ENCODE data around the gene SEL1L3. TPM values are rescaled to one million over a fixed set of nuclear protein-coding genes. Genes with fewer than 3 reads are reported as not detected.

The SEL1L3 gene
- polyA plus RNA-seq, 2 donors: 0.71 to 2.3 TPM

- Histone ChIP-seq H3K36me3 (ENCODE audit: control insufficient read depth in 2 of 2, insufficient read depth in 2 of 2, low read length in 1 of 2) (no peaks in the 10 kb centered on the region), H3K9me3 (ENCODE audit: control insufficient read depth in 2 of 2, insufficient read depth in 1 of 2, low read depth in 1 of 2, low read length in 1 of 2) (no peaks in the 10 kb centered on the region), H3K27me3 (ENCODE audit: control insufficient read depth in 1 of 2, insufficient read depth in 2 of 2, low read length in 2 of 2) (no peaks in the 10 kb centered on the region), H3K4me3 (ENCODE audit: low read depth in 1 of 2, low read length in 2 of 2) (no peak overlapping the region), H3K27ac (ENCODE audit: low read depth in 2 of 2, low read length in 1 of 2) (no peak overlapping the region), H3K4me1 (ENCODE audit: control insufficient read depth in 2 of 2, insufficient read depth in 2 of 2, low read length in 1 of 2) (no peaks in the 10 kb centered on the region)
- WGBS, 2 donors: 70 to 72% methylated on average over 7 of the region's 7 CpGs
Measured at GRCh38 chr4:25879991-25880651, 17.3 kb upstream of the SEL1L3 start.

- Histone ChIP-seq H3K9me3 (ENCODE audit: control insufficient read depth in 2 of 2, insufficient read depth in 1 of 2, low read depth in 1 of 2, low read length in 1 of 2) (no peaks in the 10 kb centered on the region), H3K27me3 (ENCODE audit: control insufficient read depth in 1 of 2, insufficient read depth in 2 of 2, low read length in 2 of 2) (no peaks in the 10 kb centered on the region), H3K36me3 (ENCODE audit: control insufficient read depth in 2 of 2, insufficient read depth in 2 of 2, low read length in 1 of 2) (no peaks in the 10 kb centered on the region), H3K4me3 (ENCODE audit: low read depth in 1 of 2, low read length in 2 of 2) (no peak overlapping the region), H3K27ac (ENCODE audit: low read depth in 2 of 2, low read length in 1 of 2) (no peak overlapping the region), H3K4me1 (ENCODE audit: control insufficient read depth in 2 of 2, insufficient read depth in 2 of 2, low read length in 1 of 2) (no peaks in the 10 kb centered on the region)
- WGBS, 2 donors: 94 to 97% methylated on average over 6 of the region's 6 CpGs
Measured at GRCh38 chr4:25879587-25879986, 16.8 kb upstream of the SEL1L3 start.

GRCh38 chr4:25879091-25879584, 16.4 kb upstream of the SEL1L3 start:
- 87 to 88% methylated on average over 9 of the region's 9 CpGs for WGBS, 2 donors
- Histone ChIP-seq H3K9me3 (ENCODE audit: control insufficient read depth in 2 of 2, insufficient read depth in 1 of 2, low read depth in 1 of 2, low read length in 1 of 2) (no peaks in the 10 kb centered on the region), H3K4me1 (ENCODE audit: control insufficient read depth in 2 of 2, insufficient read depth in 2 of 2, low read length in 1 of 2) (no peaks in the 10 kb centered on the region), H3K4me3 (ENCODE audit: low read depth in 1 of 2, low read length in 2 of 2) (no peak overlapping the region), H3K27me3 (ENCODE audit: control insufficient read depth in 1 of 2, insufficient read depth in 2 of 2, low read length in 2 of 2) (no peaks in the 10 kb centered on the region), H3K27ac (ENCODE audit: low read depth in 2 of 2, low read length in 1 of 2) (no peak overlapping the region), H3K36me3 (ENCODE audit: control insufficient read depth in 2 of 2, insufficient read depth in 2 of 2, low read length in 1 of 2) (no peaks in the 10 kb centered on the region)

GRCh38 chr4:25878676-25879075, 15.9 kb upstream of the SEL1L3 start:
- H3K36me3 ChIP-seq (ENCODE audit: control insufficient read depth in 2 of 2, insufficient read depth in 2 of 2, low read length in 1 of 2): no peaks in the 10 kb centered on the region
- no peak overlapping the region for H3K4me3 ChIP-seq (ENCODE audit: low read depth in 1 of 2, low read length in 2 of 2)
- H3K9me3 ChIP-seq (ENCODE audit: control insufficient read depth in 2 of 2, insufficient read depth in 1 of 2, low read depth in 1 of 2, low read length in 1 of 2): no peaks in the 10 kb centered on the region
- WGBS, 2 donors: 64 to 75% methylated on average over 9 of the region's 9 CpGs
- no peak overlapping the region for H3K27ac ChIP-seq (ENCODE audit: low read depth in 2 of 2, low read length in 1 of 2)
- no peaks in the 10 kb centered on the region for H3K27me3 ChIP-seq (ENCODE audit: control insufficient read depth in 1 of 2, insufficient read depth in 2 of 2, low read length in 2 of 2)
- H3K4me1 ChIP-seq (ENCODE audit: control insufficient read depth in 2 of 2, insufficient read depth in 2 of 2, low read length in 1 of 2): no peaks in the 10 kb centered on the region

- no peaks in the 10 kb centered on the region for H3K9me3 ChIP-seq (ENCODE audit: control insufficient read depth in 2 of 2, insufficient read depth in 1 of 2, low read depth in 1 of 2, low read length in 1 of 2)
- no peaks in the 10 kb centered on the region for H3K36me3 ChIP-seq (ENCODE audit: control insufficient read depth in 2 of 2, insufficient read depth in 2 of 2, low read length in 1 of 2)
- no peak overlapping the region for H3K27ac ChIP-seq (ENCODE audit: low read depth in 2 of 2, low read length in 1 of 2)
- H3K27me3 ChIP-seq (ENCODE audit: control insufficient read depth in 1 of 2, insufficient read depth in 2 of 2, low read length in 2 of 2): no peaks in the 10 kb centered on the region
- 92 to 94% methylated on average over 7 of the region's 7 CpGs for WGBS, 2 donors
- H3K4me1 ChIP-seq (ENCODE audit: control insufficient read depth in 2 of 2, insufficient read depth in 2 of 2, low read length in 1 of 2): no peaks in the 10 kb centered on the region
- H3K4me3 ChIP-seq (ENCODE audit: low read depth in 1 of 2, low read length in 2 of 2): no peak overlapping the region
Measured at GRCh38 chr4:25875281-25875745, 12.5 kb upstream of the SEL1L3 start.

- Histone ChIP-seq H3K4me3 (ENCODE audit: low read depth in 1 of 2, low read length in 2 of 2) (no peak overlapping the region), H3K36me3 (ENCODE audit: control insufficient read depth in 2 of 2, insufficient read depth in 2 of 2, low read length in 1 of 2) (no peaks in the 10 kb centered on the region), H3K9me3 (ENCODE audit: control insufficient read depth in 2 of 2, insufficient read depth in 1 of 2, low read depth in 1 of 2, low read length in 1 of 2) (no peaks in the 10 kb centered on the region), H3K4me1 (ENCODE audit: control insufficient read depth in 2 of 2, insufficient read depth in 2 of 2, low read length in 1 of 2) (no peaks in the 10 kb centered on the region), H3K27me3 (ENCODE audit: control insufficient read depth in 1 of 2, insufficient read depth in 2 of 2, low read length in 2 of 2) (no peaks in the 10 kb centered on the region), H3K27ac (ENCODE audit: low read depth in 2 of 2, low read length in 1 of 2) (no peak overlapping the region)
- 92 to 93% methylated on average over 3 of the region's 3 CpGs for WGBS, 2 donors
Measured at GRCh38 chr4:25874655-25875054, 11.9 kb upstream of the SEL1L3 start.

GRCh38 chr4:25873632-25874129, 10.9 kb upstream of the SEL1L3 start:
- WGBS, 2 donors: 63 to 75% methylated on average over 7 of the region's 7 CpGs
- H3K9me3 ChIP-seq (ENCODE audit: control insufficient read depth in 2 of 2, insufficient read depth in 1 of 2, low read depth in 1 of 2, low read length in 1 of 2): no peaks in the 10 kb centered on the region
- H3K4me3 ChIP-seq (ENCODE audit: low read depth in 1 of 2, low read length in 2 of 2): no peak overlapping the region
- no peaks in the 10 kb centered on the region for H3K36me3 ChIP-seq (ENCODE audit: control insufficient read depth in 2 of 2, insufficient read depth in 2 of 2, low read length in 1 of 2)
- H3K27ac ChIP-seq (ENCODE audit: low read depth in 2 of 2, low read length in 1 of 2): no peak overlapping the region
- H3K4me1 ChIP-seq (ENCODE audit: control insufficient read depth in 2 of 2, insufficient read depth in 2 of 2, low read length in 1 of 2): no peaks in the 10 kb centered on the region
- H3K27me3 ChIP-seq (ENCODE audit: control insufficient read depth in 1 of 2, insufficient read depth in 2 of 2, low read length in 2 of 2): no peaks in the 10 kb centered on the region

- H3K27ac ChIP-seq (ENCODE audit: low read depth in 2 of 2, low read length in 1 of 2): no peak overlapping the region
- H3K27me3 ChIP-seq (ENCODE audit: control insufficient read depth in 1 of 2, insufficient read depth in 2 of 2, low read length in 2 of 2): no peaks in the 10 kb centered on the region
- H3K4me3 ChIP-seq (ENCODE audit: low read depth in 1 of 2, low read length in 2 of 2): no peak overlapping the region
- no peaks in the 10 kb centered on the region for H3K36me3 ChIP-seq (ENCODE audit: control insufficient read depth in 2 of 2, insufficient read depth in 2 of 2, low read length in 1 of 2)
- WGBS, 2 donors: 82 to 88% methylated on average over 13 of the region's 13 CpGs
- no peaks in the 10 kb centered on the region for H3K4me1 ChIP-seq (ENCODE audit: control insufficient read depth in 2 of 2, insufficient read depth in 2 of 2, low read length in 1 of 2)
- no peaks in the 10 kb centered on the region for H3K9me3 ChIP-seq (ENCODE audit: control insufficient read depth in 2 of 2, insufficient read depth in 1 of 2, low read depth in 1 of 2, low read length in 1 of 2)
Measured at GRCh38 chr4:25872851-25873631, 10.3 kb upstream of the SEL1L3 start.

- Histone ChIP-seq H3K9me3 (ENCODE audit: control insufficient read depth in 2 of 2, insufficient read depth in 1 of 2, low read depth in 1 of 2, low read length in 1 of 2) (no peaks in the 10 kb centered on the region), H3K4me1 (ENCODE audit: control insufficient read depth in 2 of 2, insufficient read depth in 2 of 2, low read length in 1 of 2) (no peaks in the 10 kb centered on the region)
- WGBS, 2 donors: 90 to 95% methylated on average over 2 of the region's 2 CpGs
Measured at GRCh38 chr4:25870081-25870480, 7.3 kb upstream of the SEL1L3 start.

More at GRCh38 chr4:25870081-25870480, 7.3 kb upstream of the SEL1L3 start:
- Histone ChIP-seq H3K27me3 (ENCODE audit: control insufficient read depth in 1 of 2, insufficient read depth in 2 of 2, low read length in 2 of 2) (no peaks in the 10 kb centered on the region), H3K27ac (ENCODE audit: low read depth in 2 of 2, low read length in 1 of 2) (no peak overlapping the region), H3K4me3 (ENCODE audit: low read depth in 1 of 2, low read length in 2 of 2) (no peak overlapping the region), H3K36me3 (ENCODE audit: control insufficient read depth in 2 of 2, insufficient read depth in 2 of 2, low read length in 1 of 2) (no peaks in the 10 kb centered on the region)

All from esophagus (tissue), 2 donors.